ENCODE data around the gene TRIM44.

Gene TRIM44

GRCh38 chr11:35632301-35632700, 30.3 kb upstream of the TRIM44 start:
- peaks cover 4 to 20% (median 6%) of the 10 kb centered on the region in 5 donors for H3K27me3 ChIP-seq (ENCODE audit: control insufficient read depth in 5 of 5, insufficient read depth in 4 of 5, low read length in 5 of 5)
- peaks cover 0 to 2% (median 0%) of the 10 kb centered on the region in 5 donors for H3K9me3 ChIP-seq (ENCODE audit: control insufficient read depth in 5 of 5, low read length in 5 of 5)
- no peak overlapping the region for H3K27ac ChIP-seq (ENCODE audit: low read depth, low read length)
- no peaks in the 10 kb centered on the region for H3K36me3 ChIP-seq (ENCODE audit: control insufficient read depth in 5 of 5, insufficient read depth in 5 of 5, low read length in 5 of 5)
- H3K4me1 ChIP-seq (ENCODE audit: control insufficient read depth in 5 of 5, insufficient read depth in 5 of 5, low read length in 5 of 5) = peaks cover 0 to 4% (median 0%) of the 10 kb centered on the region in 5 donors
- no peak overlapping the region for H3K4me3 ChIP-seq (ENCODE audit: low read depth in 1 of 5, low read length in 5 of 5)
- no peak overlapping the region for H3K9ac ChIP-seq (ENCODE audit: low read length in 5 of 5)

GRCh38 chr11:35633827-35634423, 28.6 kb upstream of the TRIM44 start:
- Histone ChIP-seq H3K9ac (ENCODE audit: low read length in 5 of 5) (no peak overlapping the region), H3K4me3 (ENCODE audit: low read depth in 1 of 5, low read length in 5 of 5) (no peak overlapping the region), H3K27ac (ENCODE audit: low read depth, low read length) (no peak overlapping the region), H3K9me3 (ENCODE audit: control insufficient read depth in 5 of 5, low read length in 5 of 5) (peaks cover 0 to 2% (median 0%) of the 10 kb centered on the region in 5 donors), H3K27me3 (ENCODE audit: control insufficient read depth in 5 of 5, insufficient read depth in 4 of 5, low read length in 5 of 5) (peaks cover 4 to 23% (median 6%) of the 10 kb centered on the region in 5 donors), H3K4me1 (ENCODE audit: control insufficient read depth in 5 of 5, insufficient read depth in 5 of 5, low read length in 5 of 5) (peaks cover 0 to 4% (median 0%) of the 10 kb centered on the region in 5 donors), H3K36me3 (ENCODE audit: control insufficient read depth in 5 of 5, insufficient read depth in 5 of 5, low read length in 5 of 5) (no peaks in the 10 kb centered on the region)

- H3K9me3 ChIP-seq (ENCODE audit: control insufficient read depth in 5 of 5, low read length in 5 of 5) = peaks cover 0 to 2% (median 0%) of the 10 kb centered on the region in 5 donors
- H3K4me1 ChIP-seq (ENCODE audit: control insufficient read depth in 5 of 5, insufficient read depth in 5 of 5, low read length in 5 of 5) = no peaks in the 10 kb centered on the region
- no peak overlapping the region for H3K27ac ChIP-seq (ENCODE audit: low read depth, low read length)
- no peaks in the 10 kb centered on the region for H3K36me3 ChIP-seq (ENCODE audit: control insufficient read depth in 5 of 5, insufficient read depth in 5 of 5, low read length in 5 of 5)
- peaks cover 0 to 17% (median 6%) of the 10 kb centered on the region in 5 donors for H3K27me3 ChIP-seq (ENCODE audit: control insufficient read depth in 5 of 5, insufficient read depth in 4 of 5, low read length in 5 of 5)
- no peak overlapping the region for H3K9ac ChIP-seq (ENCODE audit: low read length in 5 of 5)
- H3K4me3 ChIP-seq (ENCODE audit: low read depth in 1 of 5, low read length in 5 of 5) = no peak overlapping the region
Measured at GRCh38 chr11:35635933-35636332, 26.6 kb upstream of the TRIM44 start.

- Histone ChIP-seq H3K27me3 (ENCODE audit: control insufficient read depth in 5 of 5, insufficient read depth in 4 of 5, low read length in 5 of 5) (peaks cover 0 to 10% (median 3%) of the 10 kb centered on the region in 5 donors), H3K9ac (ENCODE audit: low read length in 5 of 5) (no peak overlapping the region), H3K4me3 (ENCODE audit: low read depth in 1 of 5, low read length in 5 of 5) (no peak overlapping the region), H3K9me3 (ENCODE audit: control insufficient read depth in 5 of 5, low read length in 5 of 5) (no peaks in the 10 kb centered on the region), H3K4me1 (ENCODE audit: control insufficient read depth in 5 of 5, insufficient read depth in 5 of 5, low read length in 5 of 5) (peaks cover 0 to 8% (median 0%) of the 10 kb centered on the region in 5 donors), H3K27ac (ENCODE audit: low read depth, low read length) (no peak overlapping the region), H3K36me3 (ENCODE audit: control insufficient read depth in 5 of 5, insufficient read depth in 5 of 5, low read length in 5 of 5) (no peaks in the 10 kb centered on the region)
Measured at GRCh38 chr11:35639591-35640179, 22.9 kb upstream of the TRIM44 start.

- no peaks in the 10 kb centered on the region for H3K36me3 ChIP-seq (ENCODE audit: control insufficient read depth in 5 of 5, insufficient read depth in 5 of 5, low read length in 5 of 5)
- peaks cover 0 to 8% (median 0%) of the 10 kb centered on the region in 5 donors for H3K4me1 ChIP-seq (ENCODE audit: control insufficient read depth in 5 of 5, insufficient read depth in 5 of 5, low read length in 5 of 5)
- no peak overlapping the region for H3K4me3 ChIP-seq (ENCODE audit: low read depth in 1 of 5, low read length in 5 of 5)
- H3K9me3 ChIP-seq (ENCODE audit: control insufficient read depth in 5 of 5, low read length in 5 of 5) = no peaks in the 10 kb centered on the region
- H3K27ac ChIP-seq (ENCODE audit: low read depth, low read length) = no peak overlapping the region
- H3K27me3 ChIP-seq (ENCODE audit: control insufficient read depth in 5 of 5, insufficient read depth in 4 of 5, low read length in 5 of 5) = peaks cover 0 to 4% (median 0%) of the 10 kb centered on the region in 5 donors
- no peak overlapping the region for H3K9ac ChIP-seq (ENCODE audit: low read length in 5 of 5)
Measured at GRCh38 chr11:35641171-35641897, 21.2 kb upstream of the TRIM44 start.

- peaks cover 0 to 4% (median 0%) of the 10 kb centered on the region in 5 donors for H3K27me3 ChIP-seq (ENCODE audit: control insufficient read depth in 5 of 5, insufficient read depth in 4 of 5, low read length in 5 of 5)
- H3K4me1 ChIP-seq (ENCODE audit: control insufficient read depth in 5 of 5, insufficient read depth in 5 of 5, low read length in 5 of 5) = peaks cover 0 to 8% (median 0%) of the 10 kb centered on the region in 5 donors
- no peak overlapping the region for H3K9ac ChIP-seq (ENCODE audit: low read length in 5 of 5)
- no peak overlapping the region for H3K27ac ChIP-seq (ENCODE audit: low read depth, low read length)
- H3K9me3 ChIP-seq (ENCODE audit: control insufficient read depth in 5 of 5, low read length in 5 of 5) = no peaks in the 10 kb centered on the region
- H3K4me3 ChIP-seq (ENCODE audit: low read depth in 1 of 5, low read length in 5 of 5) = no peak overlapping the region
- no peaks in the 10 kb centered on the region for H3K36me3 ChIP-seq (ENCODE audit: control insufficient read depth in 5 of 5, insufficient read depth in 5 of 5, low read length in 5 of 5)
Measured at GRCh38 chr11:35641964-35642363, 20.6 kb upstream of the TRIM44 start.

GRCh38 chr11:35647421-35648093, 15.0 kb upstream of the TRIM44 start:
- Histone ChIP-seq H3K27me3 (ENCODE audit: control insufficient read depth in 5 of 5, insufficient read depth in 4 of 5, low read length in 5 of 5) (peaks cover 0 to 4% (median 0%) of the 10 kb centered on the region in 5 donors), H3K9me3 (ENCODE audit: control insufficient read depth in 5 of 5, low read length in 5 of 5) (no peaks in the 10 kb centered on the region), H3K4me1 (ENCODE audit: control insufficient read depth in 5 of 5, insufficient read depth in 5 of 5, low read length in 5 of 5) (no peaks in the 10 kb centered on the region), H3K27ac (ENCODE audit: low read depth, low read length) (no peak overlapping the region), H3K36me3 (ENCODE audit: control insufficient read depth in 5 of 5, insufficient read depth in 5 of 5, low read length in 5 of 5) (no peaks in the 10 kb centered on the region), H3K9ac (ENCODE audit: low read length in 5 of 5) (no peak overlapping the region), H3K4me3 (ENCODE audit: low read depth in 1 of 5, low read length in 5 of 5) (no peak overlapping the region)

- H3K4me1 ChIP-seq (ENCODE audit: control insufficient read depth in 5 of 5, insufficient read depth in 5 of 5, low read length in 5 of 5) = no peaks in the 10 kb centered on the region
- H3K27me3 ChIP-seq (ENCODE audit: control insufficient read depth in 5 of 5, insufficient read depth in 4 of 5, low read length in 5 of 5) = peaks cover 0 to 4% (median 0%) of the 10 kb centered on the region in 5 donors
- H3K9me3 ChIP-seq (ENCODE audit: control insufficient read depth in 5 of 5, low read length in 5 of 5) = no peaks in the 10 kb centered on the region
- no peak overlapping the region for H3K4me3 ChIP-seq (ENCODE audit: low read depth in 1 of 5, low read length in 5 of 5)
- no peak overlapping the region for H3K27ac ChIP-seq (ENCODE audit: low read depth, low read length)
- H3K36me3 ChIP-seq (ENCODE audit: control insufficient read depth in 5 of 5, insufficient read depth in 5 of 5, low read length in 5 of 5) = no peaks in the 10 kb centered on the region
- H3K9ac ChIP-seq (ENCODE audit: low read length in 5 of 5) = no peak overlapping the region
Measured at GRCh38 chr11:35650006-35650405, 12.6 kb upstream of the TRIM44 start.

- Histone ChIP-seq H3K27me3 (ENCODE audit: control insufficient read depth in 5 of 5, insufficient read depth in 4 of 5, low read length in 5 of 5) (peaks cover 0 to 4% (median 0%) of the 10 kb centered on the region in 5 donors), H3K4me3 (ENCODE audit: low read depth in 1 of 5, low read length in 5 of 5) (no peak overlapping the region), H3K9me3 (ENCODE audit: control insufficient read depth in 5 of 5, low read length in 5 of 5) (no peaks in the 10 kb centered on the region), H3K4me1 (ENCODE audit: control insufficient read depth in 5 of 5, insufficient read depth in 5 of 5, low read length in 5 of 5) (no peaks in the 10 kb centered on the region), H3K27ac (ENCODE audit: low read depth, low read length) (no peak overlapping the region), H3K36me3 (ENCODE audit: control insufficient read depth in 5 of 5, insufficient read depth in 5 of 5, low read length in 5 of 5) (no peaks in the 10 kb centered on the region), H3K9ac (ENCODE audit: low read length in 5 of 5) (no peak overlapping the region)
Measured at GRCh38 chr11:35650467-35650866, 12.1 kb upstream of the TRIM44 start.

Data from subcutaneous abdominal adipose tissue (tissue), 5 donors.